ENCODE measurements around the gene SLC33A1.
"Not testable (repeated sequence)": the region's sequence is repeated elsewhere in the genome, so short reads cannot be mapped to it uniquely, and the experiment has no call there.

SLC33A1 gene

GRCh38 chr3:155861476-155862183 is 7.4 kb upstream of the SLC33A1 start:
- no peak for DNase-seq

DNA sequence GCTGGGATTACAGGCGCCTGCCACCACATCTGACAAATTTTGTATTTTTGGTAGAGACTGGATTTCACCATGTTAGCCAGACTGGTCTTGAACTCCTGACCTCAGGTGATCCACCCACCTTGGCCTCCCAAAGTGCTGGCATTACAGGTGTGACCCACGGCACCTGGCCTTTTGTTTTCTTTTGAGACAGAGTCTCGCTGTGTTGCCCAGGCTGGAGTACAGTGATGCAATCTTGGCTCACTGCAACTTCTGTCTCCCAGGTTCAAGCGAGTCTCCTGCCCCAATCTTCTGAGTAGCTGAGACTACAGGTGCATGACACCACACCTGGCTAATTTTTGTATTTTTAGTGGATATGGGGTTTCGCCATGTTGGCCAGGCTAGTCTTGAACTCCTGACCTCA is 6.2 kb upstream of the SLC33A1 start:
- not testable (repeated sequence) for DNase-seq

DNA sequence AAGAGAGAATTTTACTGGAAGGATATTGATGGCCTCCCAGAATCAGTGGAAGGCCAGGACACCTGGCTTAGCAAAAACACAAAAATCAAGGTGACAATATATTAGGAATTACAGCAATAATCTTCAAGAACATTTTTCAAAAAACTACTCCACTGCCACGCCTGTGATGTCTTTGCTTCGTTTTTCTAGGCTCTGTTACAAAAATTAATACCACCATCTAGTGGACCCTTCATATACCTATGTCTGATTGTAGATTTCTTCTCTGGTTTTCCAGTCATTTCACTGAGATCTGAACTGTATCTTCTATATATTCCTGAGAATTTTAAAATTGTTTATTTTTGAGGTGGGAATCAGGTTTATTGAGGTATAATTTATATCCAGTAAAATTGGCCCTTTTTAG is 5.6 kb upstream of the SLC33A1 start:
- no peak for DNase-seq

DNA sequence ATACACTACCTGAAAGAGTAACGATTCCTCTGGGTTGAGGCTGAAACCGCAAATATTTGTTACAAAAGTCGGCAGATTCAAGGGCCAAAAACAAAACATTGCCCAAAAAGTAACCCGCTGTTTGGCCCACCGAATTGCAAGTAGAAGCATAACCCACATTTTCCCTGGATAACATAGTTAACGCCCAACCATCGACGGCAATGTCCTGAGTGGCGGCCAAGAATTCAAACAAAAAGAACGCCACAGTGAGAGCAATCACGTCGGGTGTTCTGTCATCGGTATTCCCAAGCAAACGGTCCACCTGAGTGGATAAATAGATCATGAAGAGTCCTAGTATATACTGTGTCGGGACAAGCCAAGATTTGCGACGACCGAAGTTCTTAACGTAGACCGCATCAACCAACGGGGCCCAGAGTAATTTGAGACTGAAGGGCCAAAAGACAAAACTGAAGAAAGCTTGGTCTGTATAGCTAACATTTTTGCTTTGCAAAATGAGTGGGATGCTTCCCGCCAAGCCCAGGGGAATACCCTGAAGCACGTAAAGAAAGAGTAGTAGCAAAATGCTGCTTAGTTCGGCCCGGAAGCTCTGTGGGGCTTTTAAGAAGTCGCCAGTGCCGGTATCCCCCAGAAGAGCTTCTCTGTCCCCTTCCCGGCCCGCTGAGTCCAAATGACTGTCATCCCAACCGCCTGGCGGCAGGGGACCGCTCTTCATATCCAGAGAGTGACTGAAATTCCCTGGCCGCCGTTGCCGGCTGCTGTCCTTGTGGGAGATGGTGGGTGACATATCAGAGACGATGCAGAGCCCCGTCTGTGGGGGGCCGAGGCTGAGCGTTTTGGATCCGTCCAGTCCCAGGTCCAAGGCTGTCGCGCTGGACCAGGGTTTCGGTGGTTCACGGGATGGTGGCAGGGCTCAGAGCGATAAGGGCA is 750 bp downstream of the SLC33A1 start:
- no peak for DNase-seq

DNA sequence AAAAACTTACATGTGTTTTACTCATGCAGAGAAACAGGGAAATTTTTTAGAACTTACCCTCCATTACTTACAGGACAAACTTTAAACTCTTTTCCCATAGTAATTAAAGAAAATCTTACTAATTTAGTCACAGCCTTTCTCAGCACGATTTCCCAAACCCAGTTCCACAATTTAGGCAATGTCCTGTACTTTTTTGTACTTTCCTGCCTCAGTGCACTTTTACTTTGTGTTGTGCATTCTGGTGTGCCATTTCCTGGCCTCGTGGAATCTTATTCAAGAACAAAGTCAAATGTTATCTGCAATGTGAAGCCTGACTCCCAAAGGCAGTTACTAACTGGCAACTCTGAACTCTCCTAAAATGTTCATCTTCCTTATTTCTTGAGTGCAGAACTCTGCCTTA is 1.9 kb downstream of the SLC33A1 start:
- DNase-seq, result no peak

DNA sequence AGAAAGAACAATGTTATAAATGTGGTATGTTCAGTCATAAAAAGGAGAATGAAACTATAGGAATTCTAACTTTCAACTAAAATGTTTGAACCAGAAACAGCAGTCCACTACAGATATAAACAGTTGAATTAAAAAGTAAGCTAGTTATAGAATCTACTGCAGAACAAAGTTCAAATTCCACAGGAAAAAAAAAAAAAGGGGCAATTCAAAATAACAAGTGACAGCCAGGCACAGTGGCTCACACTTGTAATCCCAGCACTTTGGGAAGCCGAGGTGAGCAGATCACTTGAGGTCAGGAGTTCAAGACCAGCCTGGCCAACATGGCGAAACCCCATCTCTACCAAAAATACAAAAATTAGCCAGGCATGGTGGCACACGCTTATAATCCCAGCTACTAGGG is 4.8 kb downstream of the SLC33A1 start:
- not testable (repeated sequence) for DNase-seq

- DNase-seq, result no peak
These were observed 6.2 kb downstream of the SLC33A1 start for GRCh38 chr3:155847993-155848392.

DNA sequence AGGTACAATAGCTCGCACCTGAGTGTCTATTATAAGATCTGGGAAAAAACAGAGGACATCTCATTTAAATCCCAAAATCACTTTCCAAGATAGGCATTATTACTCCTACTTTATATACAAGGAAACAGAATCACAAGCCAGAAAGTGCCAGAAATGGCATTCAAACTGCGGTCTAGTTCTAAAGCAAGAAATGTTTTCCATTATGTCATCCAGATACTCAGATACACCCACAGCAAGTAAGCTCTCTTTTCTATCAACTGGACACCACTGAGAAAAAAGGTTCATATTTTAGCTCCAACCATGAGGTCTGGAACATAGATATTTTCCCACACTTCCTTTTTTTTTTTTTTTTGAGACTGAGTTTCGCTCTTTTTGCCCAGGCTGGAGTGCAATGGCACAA is 8.1 kb downstream of the SLC33A1 start:
- no peak for DNase-seq

GRCh38 chr3:155843569-155843968 is 10.7 kb downstream of the SLC33A1 start:
- no peak for DNase-seq

DNA sequence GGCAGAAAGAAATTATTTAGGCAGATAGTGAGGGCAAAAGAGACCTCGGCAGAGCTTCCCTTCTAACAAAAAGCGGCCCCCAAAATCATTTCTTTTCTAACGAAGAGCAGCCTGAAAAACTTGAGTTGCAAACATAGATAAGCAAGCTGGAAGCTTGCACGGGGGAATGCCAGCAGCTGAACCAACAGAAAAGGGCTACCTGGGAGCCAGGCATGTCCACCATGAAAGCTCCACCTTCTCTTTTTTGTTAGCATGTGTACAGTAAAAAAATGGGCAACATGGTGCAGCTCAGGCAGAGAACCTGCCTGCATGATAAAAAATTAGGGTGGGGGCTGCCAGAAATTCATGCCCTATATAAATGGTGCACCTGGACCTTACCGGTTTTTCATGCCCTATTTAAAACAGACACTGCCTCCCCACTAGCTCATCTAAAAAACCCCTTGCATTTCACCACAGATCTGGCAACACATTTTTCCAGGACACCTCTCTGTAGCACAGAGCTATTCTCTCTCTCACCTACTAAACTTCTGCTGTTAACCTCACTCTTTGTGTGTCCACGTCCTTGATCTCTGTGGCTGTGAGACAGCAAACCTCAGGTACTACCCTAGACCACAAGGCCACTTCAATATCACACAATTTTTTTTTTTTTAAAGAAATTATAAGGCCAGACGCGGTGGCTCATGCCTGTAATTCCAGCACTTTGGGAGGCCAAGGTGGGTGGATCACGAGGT is 18.7 kb downstream of the SLC33A1 start:
- no peak for DNase-seq

DNA sequence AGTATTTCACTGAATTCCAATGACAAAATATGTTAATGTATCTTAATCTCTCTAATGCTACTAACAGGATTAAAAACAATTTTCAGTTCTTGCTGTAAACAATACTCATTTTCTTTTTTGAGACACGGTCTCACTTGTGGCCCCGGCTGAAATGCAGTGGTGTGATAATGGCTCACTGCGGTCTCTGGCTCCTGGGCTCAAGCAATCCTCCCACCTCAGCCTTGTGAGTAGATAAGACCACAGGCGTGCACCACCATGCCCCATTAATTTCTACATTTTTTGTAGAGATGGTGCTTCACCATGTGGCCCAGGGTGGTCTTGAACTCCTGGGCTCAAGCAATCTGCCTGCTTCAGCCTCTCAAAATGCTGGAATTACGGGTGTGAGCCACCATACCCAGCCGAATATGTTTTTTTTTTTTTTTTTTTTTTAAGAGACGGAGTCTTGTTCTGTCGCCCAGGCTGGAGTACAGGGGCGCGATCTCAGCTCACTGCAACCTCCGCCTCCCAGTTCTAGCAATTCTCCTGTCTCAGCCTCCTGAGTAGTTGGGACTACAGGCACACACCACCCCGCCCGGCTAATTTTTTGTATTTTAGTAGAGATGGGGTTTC is 25.6 kb downstream of the SLC33A1 start:
- not testable (repeated sequence) for DNase-seq

- DNase-seq, result no peak
These were observed 39.1 kb downstream of the SLC33A1 start for GRCh38 chr3:155815030-155815545.

- DNase-seq, result not testable (repeated sequence)
These were observed 41.0 kb downstream of the SLC33A1 start for GRCh38 chr3:155813224-155813623.

GRCh38 chr3:155809181-155809580 is 45.0 kb downstream of the SLC33A1 start:
- DNase-seq, result no peak

DNA sequence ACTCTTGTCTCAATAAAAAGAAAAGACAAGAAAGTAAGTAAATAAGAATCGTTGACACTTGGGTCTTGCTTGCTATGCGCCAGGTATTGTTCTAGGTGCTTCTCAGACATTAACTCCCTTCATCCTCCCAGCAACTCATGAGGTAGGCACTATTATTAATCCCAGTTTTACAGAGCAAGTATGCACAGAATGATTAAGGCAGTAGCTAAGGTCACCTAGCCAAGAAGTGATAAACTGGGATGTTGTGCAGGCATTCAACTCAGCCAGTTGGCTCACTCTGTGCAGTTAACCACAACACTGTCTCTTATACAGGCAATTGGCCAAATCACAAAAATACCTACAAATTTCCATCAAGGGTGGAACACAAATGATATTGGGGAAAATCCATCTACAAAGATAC is 46.4 kb downstream of the SLC33A1 start:
- DNase-seq, result no peak

GRCh38 chr3:155805802-155806618 is 48.2 kb downstream of the SLC33A1 start, which contains the start of gene C3orf33:
Gene C3orf33, minus strand, starts transcription at chr3:155806278. Its CDS starts 26 bp downstream, at chr3:155806252.
- DNase-seq, result peak; percentile 69

- DNase-seq, result peak; percentile 1
These were observed 48.9 kb downstream of the SLC33A1 start for GRCh38 chr3:155805204-155805801.

DNA sequence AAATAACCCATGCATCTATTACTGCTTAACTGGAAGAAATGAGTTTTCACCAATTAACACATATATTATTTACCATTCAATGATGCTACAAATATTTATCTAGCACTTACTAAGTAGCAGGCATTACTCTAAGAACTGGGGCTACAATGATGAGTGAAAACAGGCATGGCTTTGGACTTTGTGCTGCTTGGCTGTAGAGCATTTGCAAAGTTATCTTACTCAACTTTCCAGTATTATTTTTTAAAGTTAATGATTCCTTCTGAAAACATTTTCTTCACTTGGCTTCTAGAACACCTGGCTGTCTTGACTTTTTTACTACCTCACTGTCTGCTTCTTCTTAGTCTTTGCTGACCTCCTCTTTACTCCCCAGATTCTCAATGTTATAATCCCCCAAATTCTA is 49.9 kb downstream of the SLC33A1 start:
- no peak for DNase-seq

- DNase-seq, result no peak
These were observed 61.7 kb downstream of the SLC33A1 start for GRCh38 chr3:155792532-155792931.

DNA sequence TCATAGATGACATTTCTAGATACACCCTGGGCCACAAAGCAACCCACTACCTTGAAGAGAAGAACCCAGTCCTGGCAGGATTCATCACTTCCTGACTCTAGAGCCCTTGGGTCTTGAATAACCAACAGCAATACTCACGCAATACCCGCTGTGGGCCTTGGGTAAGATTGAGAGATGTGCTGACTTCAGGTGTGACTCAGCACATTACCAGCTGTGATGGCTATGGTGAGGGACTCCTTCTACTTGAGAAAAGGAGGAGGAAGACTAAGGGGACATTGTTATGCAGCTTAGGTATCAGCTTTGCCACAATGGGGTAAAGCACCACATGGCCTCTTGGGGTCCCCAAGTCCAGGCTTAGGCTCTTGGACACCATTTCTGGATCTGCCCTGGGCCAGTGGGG is 63.0 kb downstream of the SLC33A1 start:
- DNase-seq, result no peak

- no peak for DNase-seq
These were observed 63.8 kb downstream of the SLC33A1 start for GRCh38 chr3:155790272-155790925.
